ENCODE measurements around the gene ARID4A.

GRCh38 chr14:58297762-58298476 is 436 bp upstream of the ARID4A start:
- TF ChIP-seq TCF3 (IDR thresholded peaks at IDR 0.05; ENCODE audit: borderline replicate concordance, insufficient read depth, low read depth, low read length), result 0 out of 2 replicates have a peak, but pooled peaks have one; percentile 6
- TF ChIP-seq CEBPB (IDR thresholded peaks at IDR 0.05; ENCODE audit: borderline replicate concordance in 1 of 2, low read depth in 2 of 2, low read length in 2 of 2), result no peak
- peak; percentile 92 for TF ChIP-seq NFYB (IDR thresholded peaks at IDR 0.05; ENCODE audit: insufficient read depth, low read depth, low read length)
- TF ChIP-seq, protein P1, sequence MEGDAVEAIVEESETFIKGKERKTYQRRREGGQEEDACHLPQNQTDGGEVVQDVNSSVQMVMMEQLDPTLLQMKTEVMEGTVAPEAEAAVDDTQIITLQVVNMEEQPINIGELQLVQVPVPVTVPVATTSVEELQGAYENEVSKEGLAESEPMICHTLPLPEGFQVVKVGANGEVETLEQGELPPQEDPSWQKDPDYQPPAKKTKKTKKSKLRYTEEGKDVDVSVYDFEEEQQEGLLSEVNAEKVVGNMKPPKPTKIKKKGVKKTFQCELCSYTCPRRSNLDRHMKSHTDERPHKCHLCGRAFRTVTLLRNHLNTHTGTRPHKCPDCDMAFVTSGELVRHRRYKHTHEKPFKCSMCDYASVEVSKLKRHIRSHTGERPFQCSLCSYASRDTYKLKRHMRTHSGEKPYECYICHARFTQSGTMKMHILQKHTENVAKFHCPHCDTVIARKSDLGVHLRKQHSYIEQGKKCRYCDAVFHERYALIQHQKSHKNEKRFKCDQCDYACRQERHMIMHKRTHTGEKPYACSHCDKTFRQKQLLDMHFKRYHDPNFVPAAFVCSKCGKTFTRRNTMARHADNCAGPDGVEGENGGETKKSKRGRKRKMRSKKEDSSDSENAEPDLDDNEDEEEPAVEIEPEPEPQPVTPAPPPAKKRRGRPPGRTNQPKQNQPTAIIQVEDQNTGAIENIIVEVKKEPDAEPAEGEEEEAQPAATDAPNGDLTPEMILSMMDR (IDR thresholded peaks at IDR 0.05 in 2 of 3, conservative IDR thresholded peaks at IDR 0.05 in 1 of 3; ENCODE audit: control insufficient read depth in 2 of 3, extremely low read depth in 1 of 3, insufficient read depth in 1 of 3, low read depth in 3 of 3, low read length in 3 of 3), result peak in 1 of 3 experiments; percentile 8; a peak in 1 of 6 replicates
- TF ChIP-seq EP300 (IDR thresholded peaks at IDR 0.05; ENCODE audit: borderline replicate concordance in 1 of 2, control insufficient read depth in 1 of 2, low read depth in 2 of 2, low read length in 2 of 2), result no peak
- TF ChIP-seq ESRRA (IDR thresholded peaks at IDR 0.05; ENCODE audit: low read length), result no peak
- peak; percentile 96 for TF ChIP-seq POLR2AphosphoS5 (IDR thresholded peaks at IDR 0.05; ENCODE audit: low read length)
- peak; percentile 98 for TF ChIP-seq FOS (IDR thresholded peaks at IDR 0.05; ENCODE audit: borderline replicate concordance, extremely low read depth, insufficient read length)
- no peak for TF ChIP-seq RBBP5 (conservative IDR thresholded peaks at IDR 0.05)
- TF ChIP-seq JUND (IDR thresholded peaks at IDR 0.05; ENCODE audit: low read depth, low read length), result no peak
